Activated B cell treated with CpG ODN at 0.5 μM for 24 hours (primary cell): ENCODE measurements around the gene GYPE. TPM values are rescaled to one million over a fixed set of nuclear protein-coding genes. Genes with fewer than 3 reads are reported as not detected.
"Not testable (repeated sequence)": the region's sequence is repeated elsewhere in the genome, so short reads cannot be mapped to it uniquely, and the experiment has no call there.

Experiments
- ATAC-seq: fragments of 200-7000 bp; cut with Tn5 transposase; one replicate; pipeline ENCODE4 v1.10.0; 2021; ENCODE audit warnings: low read depth, mild to moderate bottlenecking, moderate library complexity
- CTCF ChIA-PET: fragments of 350-600 bp; sonication (Branson Sonifier 250); formaldehyde crosslinking; loops from one replicate; lab custom pipeline; 2021; ENCODE audit warnings: antibody characterized with exemption; lab: Charles Lee
- POLR2A ChIA-PET: fragments of 350-600 bp; sonication (Branson Sonifier 250); formaldehyde crosslinking; loops from one replicate; lab custom pipeline; 2021; ENCODE audit warnings: antibody characterized with exemption; lab: Charles Lee
- DNase-seq: peaks from one replicate; pipeline ENCODE4 v3.0.0; 2022
- H3K27ac Mint-ChIP-seq: one replicate; pipeline ENCODE4 v1.8.0; 2020; ENCODE audit warnings: mixed read lengths
- H3K27me3 Mint-ChIP-seq: one replicate; pipeline ENCODE4 v1.8.0; 2021; ENCODE audit warnings: mixed read lengths
- H3K36me3 Mint-ChIP-seq: one replicate; pipeline ENCODE4 v1.8.0; 2021; ENCODE audit warnings: low read depth, mixed read lengths
- H3K4me1 Mint-ChIP-seq: one replicate; pipeline ENCODE4 v1.8.0; 2021; ENCODE audit warnings: mixed read lengths
- H3K4me3 Mint-ChIP-seq: one replicate; pipeline ENCODE4 v1.8.0; 2020; ENCODE audit warnings: mild to moderate bottlenecking, mixed read lengths
- H3K9me3 Mint-ChIP-seq: one replicate; pipeline ENCODE4 v1.8.0; 2020; ENCODE audit warnings: mixed read lengths
- CTCF ChIP-seq: fragments of 200-600 bp; IDR thresholded peaks from one replicate; pipeline ENCODE4 v1.8.0; 2022; ENCODE audit warnings: antibody characterized with exemption, mild to moderate bottlenecking
- intact Hi-C: fragments of 100-400 bp; cut with micrococcal nuclease; formaldehyde crosslinking; loops from one replicate; pipeline ENCODE4 v1.15.1; 2024
- total RNA-seq: library from RNA; stranded (reverse); gene quantifications from 2 replicates; pipeline ENCODE4 v1.2.3, GENCODE V29; 2022

The GYPE gene
- total RNA-seq, 1 donor from 2014 or later, result 3.7 TPM

- ATAC-seq (no peak), DNase-seq (no peak)
- no peak for TF ChIP-seq CTCF
- CTCF ChIA-PET, result no interaction called here
- Mint-ChIP-seq H3K27me3 (no peaks in the 10 kb centered on the region), H3K9me3 (no peaks in the 10 kb centered on the region), H3K4me1 (no peaks in the 10 kb centered on the region), H3K27ac (no peak overlapping the region), H3K4me3 (no peak overlapping the region), H3K36me3 (peaks cover 4% of the 10 kb centered on the region)
- POLR2A ChIA-PET, result no interaction called here
- intact Hi-C loops, result no loop called here
These were observed 21.8 kb downstream of the GYPE start for GRCh38 chr4:143883529-143883928.

GRCh38 chr4:143882892-143883291, 22.5 kb downstream of the GYPE start:
- H3K36me3 Mint-ChIP-seq, result peaks cover 4% of the 10 kb centered on the region
- H3K27ac Mint-ChIP-seq, result no peak overlapping the region
- no peak overlapping the region for H3K4me3 Mint-ChIP-seq
- intact Hi-C loops, result no loop called here
- DNase-seq (no peak), ATAC-seq (no peak)
- ChIA-PET POLR2A (no interaction called here), CTCF (no interaction called here)
- H3K4me1 Mint-ChIP-seq, result no peaks in the 10 kb centered on the region
- TF ChIP-seq CTCF, result no peak
- H3K9me3 Mint-ChIP-seq, result no peaks in the 10 kb centered on the region
- H3K27me3 Mint-ChIP-seq, result no peaks in the 10 kb centered on the region

GRCh38 chr4:143879561-143879960, 25.8 kb downstream of the GYPE start:
- intact Hi-C loops, CTCF ChIA-PET, H3K27ac Mint-ChIP-seq, DNase-seq, H3K27me3 Mint-ChIP-seq, H3K4me3 Mint-ChIP-seq, POLR2A ChIA-PET, H3K4me1 Mint-ChIP-seq, H3K36me3 Mint-ChIP-seq, ATAC-seq, H3K9me3 Mint-ChIP-seq: not testable (repeated sequence)

GRCh38 chr4:143875357-143875756, 30.0 kb downstream of the GYPE start:
- H3K27me3 Mint-ChIP-seq, H3K4me3 Mint-ChIP-seq, H3K27ac Mint-ChIP-seq, H3K9me3 Mint-ChIP-seq, CTCF ChIA-PET, POLR2A ChIA-PET, DNase-seq, H3K36me3 Mint-ChIP-seq, intact Hi-C loops: not testable (repeated sequence)
- peaks cover 25% of the 10 kb centered on the region for H3K4me1 Mint-ChIP-seq
- peak; percentile 18 for ATAC-seq

- POLR2A ChIA-PET, result not testable (repeated sequence)
- ATAC-seq, result peak; percentile 61
- intact Hi-C loops, result loop anchor here (5.0 kb wide), 1 partner anchor 42 kb away; no protein-coding TSS in a partner anchor
These were observed 34.7 kb downstream of the GYPE start for GRCh38 chr4:143870523-143871268.

GRCh38 chr4:143869925-143870324, 35.4 kb downstream of the GYPE start:
- not testable (repeated sequence) for DNase-seq

More at GRCh38 chr4:143870523-143871268, 34.7 kb downstream of the GYPE start:
- H3K36me3 Mint-ChIP-seq, H3K9me3 Mint-ChIP-seq, H3K27me3 Mint-ChIP-seq, DNase-seq, CTCF ChIA-PET: not testable (repeated sequence)
- Mint-ChIP-seq H3K4me3 (peak overlapping the region; percentile 35), H3K4me1 (peaks cover 39% of the 10 kb centered on the region), H3K27ac (peak overlapping the region; percentile 80)

GRCh38 chr4:143862716-143863115, 42.6 kb downstream of the GYPE start:
- POLR2A ChIA-PET, H3K27me3 Mint-ChIP-seq, H3K27ac Mint-ChIP-seq, H3K4me1 Mint-ChIP-seq, intact Hi-C loops, H3K4me3 Mint-ChIP-seq, ATAC-seq, H3K36me3 Mint-ChIP-seq, DNase-seq, CTCF ChIA-PET, H3K9me3 Mint-ChIP-seq: not testable (repeated sequence)

More at GRCh38 chr4:143869925-143870324, 35.4 kb downstream of the GYPE start:
- intact Hi-C loops, result loop anchor here (5.0 kb wide), 1 partner anchor 42 kb away; no protein-coding TSS in a partner anchor
- CTCF ChIA-PET, H3K36me3 Mint-ChIP-seq, H3K27me3 Mint-ChIP-seq, POLR2A ChIA-PET, H3K4me3 Mint-ChIP-seq, H3K9me3 Mint-ChIP-seq: not testable (repeated sequence)
- peak overlapping the region; percentile 80 for H3K27ac Mint-ChIP-seq
- ATAC-seq, result peak; percentile 73
- peaks cover 36% of the 10 kb centered on the region for H3K4me1 Mint-ChIP-seq
